ENCODE results near the gene SEZ6.

SEZ6 gene

DNA sequence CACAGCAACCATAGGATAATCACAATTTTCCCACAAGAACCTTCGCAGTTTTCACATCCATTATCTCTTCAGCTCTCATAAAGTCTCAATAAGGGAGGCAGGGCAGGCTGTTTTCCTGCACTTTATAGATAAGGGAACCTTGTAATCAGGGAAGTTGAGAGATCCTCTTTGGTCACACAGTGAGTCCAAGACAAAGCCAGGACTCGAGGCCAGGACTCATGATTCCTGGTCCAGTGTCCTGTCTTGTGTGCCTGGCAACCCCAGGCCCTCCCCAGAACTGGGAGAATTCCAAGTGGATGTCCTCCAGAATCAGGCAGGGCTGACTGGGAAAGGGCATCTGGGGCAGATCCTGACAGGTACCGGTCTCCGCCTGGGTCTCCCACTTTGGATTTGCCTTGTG is 31.4 kb downstream of the SEZ6 start:
- DNase-seq (ENCODE audit: low read depth): no peak

- no peak for DNase-seq (ENCODE audit: low read depth)
Measured at GRCh38 chr17:28973425-28973824, 32.4 kb downstream of the SEZ6 start.

DNA sequence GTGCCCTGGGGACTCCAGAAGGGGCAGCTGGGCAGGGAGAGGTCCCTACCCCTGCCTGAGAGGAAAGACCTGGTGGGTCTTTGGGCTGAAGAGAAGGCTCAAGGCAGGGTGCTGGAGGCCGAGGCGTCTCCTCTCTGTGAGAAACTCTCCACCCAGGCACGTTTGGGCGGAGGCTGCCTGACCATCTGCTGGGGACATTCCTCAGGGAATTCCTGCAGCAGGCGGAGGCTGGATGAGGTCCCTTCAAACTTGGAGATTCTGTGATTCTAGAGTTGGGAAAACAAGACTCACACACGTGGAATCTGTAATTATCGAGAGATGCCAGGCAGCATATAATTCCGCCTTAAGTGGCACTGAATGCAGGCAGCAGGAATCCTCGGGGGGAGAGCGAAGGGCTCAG is 33.4 kb downstream of the SEZ6 start:
- no peak for DNase-seq (ENCODE audit: low read depth)

DNA sequence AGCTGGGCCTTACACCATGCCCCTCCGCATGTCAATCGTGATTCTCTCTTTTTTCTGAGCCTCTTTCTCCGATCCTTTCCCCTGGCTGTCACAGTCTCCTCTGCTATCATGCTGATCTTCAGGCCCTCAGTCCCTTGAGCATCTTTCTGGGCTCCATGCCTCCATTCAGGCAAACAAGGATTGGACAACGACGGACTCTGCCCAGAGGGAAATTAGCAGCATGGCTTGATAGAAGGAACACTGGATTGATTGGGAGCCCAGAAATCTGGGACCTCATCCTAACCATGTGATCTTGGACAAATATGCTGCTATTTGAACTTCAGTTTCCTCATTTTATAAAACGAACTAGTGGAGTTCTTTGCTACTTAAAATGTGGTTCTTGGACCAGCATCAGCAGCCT is 35.0 kb downstream of the SEZ6 start:
- DNase-seq (ENCODE audit: low read depth): no peak

- DNase-seq (ENCODE audit: low read depth): no peak
Measured at GRCh38 chr17:28969706-28970393, 36.0 kb downstream of the SEZ6 start.

DNA sequence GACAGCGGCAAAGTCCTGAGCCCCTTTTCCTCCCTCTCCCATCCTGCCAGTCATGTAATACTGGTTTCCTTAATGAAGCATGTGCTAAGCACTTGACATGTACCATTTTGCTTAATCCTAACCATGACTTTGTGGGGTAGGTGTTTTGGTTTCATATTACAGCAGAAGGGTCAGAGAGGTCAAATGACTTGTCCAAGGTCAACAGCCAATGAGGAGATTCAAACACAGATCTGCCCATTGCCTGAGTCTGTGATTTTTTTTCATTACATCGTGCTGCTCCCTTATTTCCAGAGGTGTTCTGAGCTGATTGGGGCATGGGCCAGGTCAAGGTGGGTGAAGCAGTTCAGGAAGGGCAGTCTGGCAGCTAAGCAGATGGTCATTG is 36.9 kb downstream of the SEZ6 start:
- DNase-seq (ENCODE audit: low read depth): no peak

GRCh38 chr17:28968231-28968913 is 37.5 kb downstream of the SEZ6 start:
- DNase-seq (ENCODE audit: low read depth): no peak

DNA sequence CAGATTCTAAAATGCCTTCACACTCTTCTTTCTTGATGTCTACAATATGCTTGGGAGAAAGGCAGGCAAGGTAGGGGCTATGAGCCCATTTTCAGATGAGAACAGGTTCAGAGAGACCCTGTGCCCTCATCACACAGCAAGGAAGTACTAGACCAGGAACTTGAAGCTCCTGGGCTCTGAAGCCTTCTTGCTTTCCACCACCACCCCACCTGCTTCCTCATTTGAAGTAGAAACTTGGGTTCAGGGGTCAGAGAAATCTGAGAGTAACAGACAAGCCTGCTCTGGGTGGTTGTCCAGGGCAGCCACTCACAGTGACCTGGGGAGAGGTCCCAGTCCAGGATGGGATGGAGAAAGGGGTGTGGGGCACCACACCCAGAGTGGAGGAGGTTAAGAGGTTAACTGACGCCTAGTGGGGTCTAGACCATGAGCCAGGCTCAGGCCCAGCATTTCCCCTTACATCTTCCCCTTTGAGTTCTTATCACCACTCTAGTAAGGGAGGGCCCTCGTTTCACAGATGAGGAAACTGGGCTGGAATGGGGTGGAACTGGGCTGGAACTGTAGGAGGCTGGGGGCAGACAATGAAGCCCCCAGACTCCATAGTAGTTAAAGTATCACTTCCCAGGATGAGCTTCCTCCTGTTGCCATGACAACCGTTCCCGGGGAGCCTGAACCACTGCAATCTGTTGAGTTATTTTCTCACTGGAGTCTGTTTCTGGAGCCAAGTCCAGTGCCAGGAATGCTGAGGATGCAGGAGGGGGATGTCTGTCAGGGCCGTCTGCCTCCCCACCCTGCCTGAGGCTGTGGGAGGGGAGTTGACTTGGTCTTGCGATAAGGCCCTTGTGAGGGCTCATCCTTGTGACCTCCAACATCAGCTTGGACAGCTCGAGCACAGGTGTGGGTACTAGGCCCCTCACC is 38.4 kb downstream of the SEZ6 start:
- no peak for DNase-seq (ENCODE audit: low read depth)

DNA sequence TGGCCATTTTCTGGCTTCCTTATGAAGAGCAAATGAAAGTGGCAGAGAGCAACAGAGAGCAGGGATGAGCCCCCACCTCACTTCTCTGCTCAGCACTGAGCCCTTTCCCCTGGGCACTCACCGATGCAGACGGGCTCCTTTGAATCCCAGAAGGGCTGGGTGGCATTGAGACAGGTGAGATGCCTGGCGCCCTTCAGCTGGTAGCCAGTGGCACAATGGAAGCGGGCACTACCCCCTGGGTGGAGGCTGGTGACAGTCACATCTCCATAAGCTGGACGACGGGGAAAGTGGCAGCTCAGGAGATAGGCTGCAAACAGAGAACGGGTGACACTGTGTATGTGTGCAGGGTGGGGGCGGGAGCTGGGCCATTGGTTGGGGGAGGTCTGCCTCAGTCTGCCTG is 42.0 kb downstream of the SEZ6 start:
- no peak for DNase-seq (ENCODE audit: low read depth)

DNA sequence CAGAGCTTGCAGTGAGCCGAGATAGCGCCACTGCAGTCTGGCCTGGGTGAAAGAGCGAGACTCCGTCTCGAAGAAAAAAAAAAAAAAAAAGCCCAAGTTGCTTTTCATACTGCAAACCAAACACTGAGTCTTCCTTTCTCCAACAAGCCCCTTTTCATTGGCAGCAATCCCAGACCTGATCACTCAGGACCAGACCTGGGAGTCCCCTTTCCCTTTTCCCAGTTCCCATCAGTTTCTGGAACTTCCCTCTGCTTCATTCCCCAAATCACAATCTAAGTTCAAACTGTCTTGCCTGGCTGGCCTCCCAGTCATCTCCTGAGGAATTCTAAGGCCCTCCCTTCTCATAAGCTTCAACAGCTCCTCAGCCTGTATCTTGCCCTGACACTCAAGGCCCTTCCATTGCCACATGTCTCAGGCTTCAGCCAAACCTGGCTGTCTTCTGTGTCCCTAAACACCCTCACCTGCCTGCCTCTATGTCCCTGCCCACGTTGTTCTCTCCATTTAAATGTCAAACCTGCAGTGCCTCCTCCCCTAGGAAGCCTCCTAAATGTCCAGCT is 42.7 kb downstream of the SEZ6 start:
- DNase-seq (ENCODE audit: low read depth): no peak

DNA sequence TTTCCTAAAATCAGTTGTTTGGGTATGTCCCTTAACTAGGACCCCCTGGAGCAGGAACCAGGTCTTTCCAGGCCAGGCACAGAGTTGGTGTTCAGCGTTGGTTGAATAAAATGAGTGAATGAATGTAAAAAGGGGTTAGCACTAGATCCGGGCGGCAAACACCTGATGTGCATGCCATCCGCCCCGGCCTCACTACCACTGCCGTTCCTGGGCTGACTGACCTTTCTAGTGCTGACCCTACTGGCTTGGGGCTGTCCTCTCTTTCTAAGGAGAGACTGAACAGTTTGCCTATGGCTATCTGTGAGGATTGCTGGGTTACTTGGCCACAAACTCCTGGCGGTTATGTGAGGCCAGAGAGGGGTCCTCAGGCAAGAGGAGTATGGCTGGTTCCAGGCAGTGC is 44.4 kb downstream of the SEZ6 start:
- no peak for DNase-seq (ENCODE audit: low read depth)

DNA sequence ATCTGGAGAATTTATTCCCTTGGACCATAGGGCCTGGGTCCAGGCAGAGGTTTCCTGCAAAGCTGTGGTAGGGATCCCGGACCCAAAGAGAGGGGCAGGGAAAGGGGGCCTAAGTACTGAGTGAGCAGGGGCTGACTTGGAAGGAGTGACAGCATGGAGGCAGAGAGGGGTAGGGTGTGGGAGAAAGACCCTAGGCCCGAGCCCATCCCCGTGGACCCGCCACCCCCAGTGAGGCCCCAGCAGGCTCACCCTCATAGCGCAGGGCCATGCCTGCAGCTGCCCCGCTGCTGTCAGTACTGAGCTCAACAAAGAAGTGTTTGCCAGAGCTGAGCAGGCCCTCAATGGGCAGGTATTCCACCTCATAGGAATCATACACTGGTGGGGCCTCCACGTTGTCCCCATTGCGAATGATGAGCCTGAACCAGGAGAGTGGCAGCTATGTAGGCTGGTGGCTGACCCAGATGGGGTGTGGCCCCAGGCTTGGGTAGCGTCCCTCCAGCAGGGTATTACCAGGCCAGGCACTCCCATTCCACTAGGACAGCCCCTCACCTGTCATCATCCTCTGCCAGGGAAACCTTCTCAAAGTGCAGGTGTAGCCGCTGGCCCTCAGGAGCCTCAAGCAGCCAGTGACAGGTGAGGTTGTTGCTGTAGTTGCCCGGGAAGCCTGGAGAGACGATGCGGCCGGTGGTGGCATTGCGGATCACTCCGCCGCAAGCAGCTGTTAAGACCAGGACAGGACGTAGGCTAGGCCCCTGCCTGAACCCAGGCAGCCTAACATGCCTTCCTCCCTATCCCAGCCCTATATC is 45.4 kb downstream of the SEZ6 start:
- no peak for DNase-seq (ENCODE audit: low read depth)

- no peak for DNase-seq (ENCODE audit: low read depth)
Measured at GRCh38 chr17:28959471-28959871, 46.4 kb downstream of the SEZ6 start.

DNA sequence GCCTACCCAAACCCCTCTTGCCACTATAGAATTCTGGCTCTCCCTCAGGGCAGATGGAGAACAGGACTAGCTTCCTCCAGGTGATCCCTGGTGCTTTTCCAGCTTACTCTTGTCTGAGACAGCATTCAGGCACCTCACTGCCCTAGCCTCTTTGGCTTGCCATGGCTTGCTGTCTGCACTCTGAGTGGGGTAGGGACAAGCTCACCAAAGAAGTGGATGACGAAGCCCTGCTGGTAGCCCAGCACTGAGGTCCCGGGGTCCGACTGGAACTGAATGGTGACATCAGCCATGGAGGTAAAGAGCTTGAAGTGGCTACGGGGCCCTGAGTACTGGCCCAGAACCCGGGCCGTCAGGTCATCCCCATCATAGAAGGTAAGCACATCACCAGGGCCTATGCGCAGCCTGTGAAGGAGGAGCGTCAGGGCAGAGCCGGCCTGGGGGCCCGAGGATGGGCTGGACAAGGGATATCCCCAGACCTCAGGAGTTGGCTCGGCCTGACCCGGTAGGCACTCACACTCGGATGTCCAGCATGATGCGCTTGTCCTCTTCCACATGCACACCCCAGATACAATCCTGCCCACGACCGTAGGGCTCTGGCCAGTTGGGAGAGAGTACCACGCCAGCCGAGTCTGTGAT is 46.9 kb downstream of the SEZ6 start:
- DNase-seq (ENCODE audit: low read depth): no peak

DNA sequence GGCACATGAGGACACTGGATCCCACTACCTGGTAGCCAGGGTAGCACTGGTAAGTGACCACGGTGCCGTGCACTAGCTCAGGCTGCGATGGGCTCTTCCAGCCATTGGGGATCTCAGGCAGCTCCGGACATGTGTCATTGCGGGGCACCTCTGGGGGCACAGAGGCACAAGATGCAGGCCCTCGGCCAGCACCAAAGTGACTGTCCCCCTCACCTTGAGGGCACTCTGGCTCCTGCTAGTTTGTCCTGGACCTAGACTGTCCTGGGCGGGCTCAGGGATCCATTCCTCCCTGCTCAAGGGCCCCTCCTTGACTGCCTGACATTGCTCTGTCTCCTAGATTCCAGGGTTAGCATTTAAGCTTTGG is 47.9 kb downstream of the SEZ6 start:
- no peak for DNase-seq (ENCODE audit: low read depth)

GRCh38 chr17:28957277-28957991 is 48.4 kb downstream of the SEZ6 start:
- DNase-seq (ENCODE audit: low read depth): no peak

- DNase-seq (ENCODE audit: low read depth): no peak
Measured at GRCh38 chr17:28956861-28957260, 49.0 kb downstream of the SEZ6 start.

DNA sequence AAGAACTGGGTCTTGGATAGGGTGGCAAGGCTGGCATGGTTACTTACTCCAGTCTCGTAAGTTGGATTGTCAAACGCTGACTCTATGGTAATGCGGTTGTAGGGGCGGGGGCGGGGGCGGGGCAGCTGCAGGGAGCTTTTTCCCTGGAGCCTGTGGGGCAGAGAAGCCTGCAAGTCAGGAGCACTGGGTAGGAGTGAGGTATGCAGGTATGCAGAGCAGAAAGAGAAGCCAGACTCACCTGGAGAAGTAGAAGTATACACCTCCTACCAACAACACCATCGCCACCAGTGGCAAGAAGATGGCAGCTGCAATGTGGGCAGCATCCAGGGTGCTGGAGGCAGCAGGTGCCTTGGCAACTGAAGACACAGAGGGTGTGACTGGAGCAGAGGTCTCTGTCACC is 49.7 kb downstream of the SEZ6 start:
- DNase-seq (ENCODE audit: low read depth): no peak

GRCh38 chr17:28955408-28955807 is 50.4 kb downstream of the SEZ6 start:
- DNase-seq (ENCODE audit: low read depth): no peak

GRCh38 chr17:28954886-28955285 is 50.9 kb downstream of the SEZ6 start:
- DNase-seq (ENCODE audit: low read depth): no peak

Data from activated T-cell treated with anti-CD3 and anti-CD28 coated beads for 1 hour (primary cell).